Tibial nerve (tissue), 3 donors: ENCODE data around the gene GBF1.

Experiments used
- CTCF ChIP-seq, 5 experiments: fragments of 200-600 bp in 3 of 5; fragments of 450-650 bp in 2 of 5; sonication (generic) in 3 of 5; IDR thresholded peaks; one replicate each; pipeline ENCODE4 v1.5.1; 2016 to 2019; ENCODE audit warnings: antibody characterized with exemption in 5 of 5, mild to moderate bottlenecking in 3 of 5, moderate library complexity in 2 of 5
- POLR2A ChIP-seq, 2 donors: fragments of 450-650 bp; IDR thresholded peaks; one replicate each; pipeline ENCODE4 v1.6.1; 2017; ENCODE audit warnings: antibody characterized with exemption in 2 of 2, mild to moderate bottlenecking in 2 of 2, moderate library complexity in 2 of 2

GRCh38 chr10:102202386-102202785 is 42.9 kb upstream of the GBF1 start:
- TF ChIP-seq CTCF (IDR thresholded peaks at IDR 0.05) (no peak), POLR2A (IDR thresholded peaks at IDR 0.05) (no peak)
